MG63 (cell line): ENCODE results near the gene ANKMY2. TPM values are rescaled to one million over a fixed set of nuclear protein-coding genes. Genes with fewer than 3 reads are reported as not detected.
A peak's percentile ranks its signal among the peaks of the same experiment; 100 is the strongest.
"Not testable (repeated sequence)": the region's sequence is repeated elsewhere in the genome, so short reads cannot be mapped to it uniquely, and the experiment has no call there.

ENCODE experiments used
- DNase-seq: peaks from one replicate; pipeline ENCODE4 v3.0.0-alpha.2; 2020
- H3K27me3 ChIP-seq: fragments of 250-450 bp; sonication (Bioruptor Pico); 2 replicates; pipeline ENCODE4 v1.5.1; 2020; ENCODE audit warnings: mild to moderate bottlenecking, moderate library complexity
- H3K36me3 ChIP-seq: fragments of 250-450 bp; sonication (Bioruptor Pico); 2 replicates; pipeline ENCODE4 v1.5.1; 2020; ENCODE audit warnings: mild to moderate bottlenecking, moderate library complexity
- H3K4me3 ChIP-seq: fragments of 250-450 bp; sonication (Bioruptor Pico); 2 replicates; pipeline ENCODE4 v1.5.1; 2020; ENCODE audit warnings: mild to moderate bottlenecking, moderate library complexity
- H3K9me3 ChIP-seq: fragments of 250-450 bp; sonication (Bioruptor Pico); 2 replicates; pipeline ENCODE4 v1.5.1; 2020; ENCODE audit warnings: mild to moderate bottlenecking, moderate library complexity
- total RNA-seq: library from RNA; depleted of rRNA; stranded (reverse); fragments of >200 nt; shearing (Covaris generic); gene quantifications from 2 replicates; pipeline ENCODE4 v1.2.3, GENCODE V29; 2014; ENCODE audit warnings: low replicate concordance; rRNA removed

The ANKMY2 gene
- total RNA-seq = 18.5 and 21.0 TPM in 2 replicates

GRCh38 chr7:16645593-16646471, at the start of gene ANKMY2, which contains the start of gene BZW2:
Gene ANKMY2 (minus strand): TSS chr7:16645754. CDS start chr7:16645573, 181 bp downstream.
Gene BZW2 (plus strand): TSS chr7:16646181. CDS start chr7:16665444, 19,263 bp downstream.
- Histone ChIP-seq H3K36me3 (peaks cover 4% of the 10 kb centered on the region), H3K27me3 (no peaks in the 10 kb centered on the region), H3K9me3 (no peaks in the 10 kb centered on the region), H3K4me3 (peak within 1 kb of the TSS; percentile 99)
- peak; percentile 97 for DNase-seq

GRCh38 chr7:16694806-16695205, 49.3 kb upstream of the ANKMY2 start:
- H3K4me3 ChIP-seq = no peak overlapping the region
- DNase-seq = no peak
- H3K36me3 ChIP-seq = peaks cover 82% of the 10 kb centered on the region
- H3K27me3 ChIP-seq = no peaks in the 10 kb centered on the region
- no peaks in the 10 kb centered on the region for H3K9me3 ChIP-seq

- no peaks in the 10 kb centered on the region for H3K27me3 ChIP-seq
- peaks cover 77% of the 10 kb centered on the region for H3K36me3 ChIP-seq
- H3K9me3 ChIP-seq = no peaks in the 10 kb centered on the region
- no peak overlapping the region for H3K4me3 ChIP-seq
- no peak for DNase-seq
Observed at GRCh38 chr7:16693601-16694318, 48.2 kb upstream of the ANKMY2 start.

GRCh38 chr7:16691241-16691640, 45.7 kb upstream of the ANKMY2 start:
- Histone ChIP-seq H3K4me3 (no peak overlapping the region), H3K9me3 (no peaks in the 10 kb centered on the region), H3K27me3 (no peaks in the 10 kb centered on the region), H3K36me3 (peaks cover 73% of the 10 kb centered on the region)
- no peak for DNase-seq

- H3K36me3 ChIP-seq = peaks cover 72% of the 10 kb centered on the region
- H3K4me3 ChIP-seq = no peak overlapping the region
- DNase-seq = peak; percentile 39
- no peaks in the 10 kb centered on the region for H3K9me3 ChIP-seq
- no peaks in the 10 kb centered on the region for H3K27me3 ChIP-seq
Observed at GRCh38 chr7:16688249-16688648, 42.7 kb upstream of the ANKMY2 start.

GRCh38 chr7:16685535-16685934, 40.0 kb upstream of the ANKMY2 start:
- Histone ChIP-seq H3K4me3 (no peak overlapping the region), H3K9me3 (no peaks in the 10 kb centered on the region), H3K36me3 (peaks cover 74% of the 10 kb centered on the region), H3K27me3 (no peaks in the 10 kb centered on the region)
- no peak for DNase-seq

GRCh38 chr7:16684935-16685334, 39.4 kb upstream of the ANKMY2 start:
- H3K4me3 ChIP-seq = no peak overlapping the region
- no peak for DNase-seq
- H3K9me3 ChIP-seq = no peaks in the 10 kb centered on the region
- no peaks in the 10 kb centered on the region for H3K27me3 ChIP-seq
- H3K36me3 ChIP-seq = peaks cover 70% of the 10 kb centered on the region

GRCh38 chr7:16678645-16679566, 33.4 kb upstream of the ANKMY2 start:
- H3K4me3 ChIP-seq, H3K9me3 ChIP-seq, H3K27me3 ChIP-seq, DNase-seq: not testable (repeated sequence)
- peaks cover 54% of the 10 kb centered on the region for H3K36me3 ChIP-seq

- DNase-seq = no peak
- no peak overlapping the region for H3K4me3 ChIP-seq
- H3K27me3 ChIP-seq = no peaks in the 10 kb centered on the region
- peaks cover 48% of the 10 kb centered on the region for H3K36me3 ChIP-seq
- no peaks in the 10 kb centered on the region; the same call in 1 of the 2 replicates for H3K9me3 ChIP-seq
Observed at GRCh38 chr7:16677978-16678494, 32.5 kb upstream of the ANKMY2 start.

GRCh38 chr7:16675277-16675676, 29.7 kb upstream of the ANKMY2 start:
- Histone ChIP-seq H3K9me3 (no peaks in the 10 kb centered on the region; the same call in 1 of the 2 replicates), H3K36me3 (peaks cover 41% of the 10 kb centered on the region), H3K27me3 (no peaks in the 10 kb centered on the region), H3K4me3 (no peak overlapping the region)
- no peak for DNase-seq

GRCh38 chr7:16671811-16672210, 26.3 kb upstream of the ANKMY2 start:
- H3K9me3 ChIP-seq = no peaks in the 10 kb centered on the region; the same call in 1 of the 2 replicates
- no peak overlapping the region for H3K4me3 ChIP-seq
- peaks cover 43% of the 10 kb centered on the region for H3K36me3 ChIP-seq
- H3K27me3 ChIP-seq = no peaks in the 10 kb centered on the region
- DNase-seq = no peak

GRCh38 chr7:16670731-16671344, 25.3 kb upstream of the ANKMY2 start:
- no peaks in the 10 kb centered on the region for H3K27me3 ChIP-seq
- no peaks in the 10 kb centered on the region; the same call in 1 of the 2 replicates for H3K9me3 ChIP-seq
- H3K36me3 ChIP-seq = peaks cover 45% of the 10 kb centered on the region
- H3K4me3 ChIP-seq = no peak overlapping the region
- DNase-seq = no peak

GRCh38 chr7:16670021-16670420, 24.5 kb upstream of the ANKMY2 start:
- DNase-seq = no peak
- no peaks in the 10 kb centered on the region; the same call in 1 of the 2 replicates for H3K9me3 ChIP-seq
- peaks cover 44% of the 10 kb centered on the region for H3K36me3 ChIP-seq
- no peak overlapping the region for H3K4me3 ChIP-seq
- no peaks in the 10 kb centered on the region for H3K27me3 ChIP-seq

- Histone ChIP-seq H3K36me3 (peaks cover 42% of the 10 kb centered on the region), H3K4me3 (no peak overlapping the region), H3K27me3 (no peaks in the 10 kb centered on the region), H3K9me3 (no peaks in the 10 kb centered on the region; the same call in 1 of the 2 replicates)
- DNase-seq = no peak
Observed at GRCh38 chr7:16669581-16669980, 24.0 kb upstream of the ANKMY2 start.

- Histone ChIP-seq H3K36me3 (peaks cover 42% of the 10 kb centered on the region), H3K4me3 (no peak overlapping the region), H3K27me3 (no peaks in the 10 kb centered on the region), H3K9me3 (no peaks in the 10 kb centered on the region; the same call in 1 of the 2 replicates)
- DNase-seq = no peak
Observed at GRCh38 chr7:16668978-16669377, 23.4 kb upstream of the ANKMY2 start.
